Measurements from ENCODE around the gene ITPRIP. TPM values are rescaled to one million over a fixed set of nuclear protein-coding genes. Genes with fewer than 3 reads are reported as not detected.

Gene ITPRIP
- total RNA-seq, 2 donors from 2014 or later: 9.1 to 11.0 TPM

DNA sequence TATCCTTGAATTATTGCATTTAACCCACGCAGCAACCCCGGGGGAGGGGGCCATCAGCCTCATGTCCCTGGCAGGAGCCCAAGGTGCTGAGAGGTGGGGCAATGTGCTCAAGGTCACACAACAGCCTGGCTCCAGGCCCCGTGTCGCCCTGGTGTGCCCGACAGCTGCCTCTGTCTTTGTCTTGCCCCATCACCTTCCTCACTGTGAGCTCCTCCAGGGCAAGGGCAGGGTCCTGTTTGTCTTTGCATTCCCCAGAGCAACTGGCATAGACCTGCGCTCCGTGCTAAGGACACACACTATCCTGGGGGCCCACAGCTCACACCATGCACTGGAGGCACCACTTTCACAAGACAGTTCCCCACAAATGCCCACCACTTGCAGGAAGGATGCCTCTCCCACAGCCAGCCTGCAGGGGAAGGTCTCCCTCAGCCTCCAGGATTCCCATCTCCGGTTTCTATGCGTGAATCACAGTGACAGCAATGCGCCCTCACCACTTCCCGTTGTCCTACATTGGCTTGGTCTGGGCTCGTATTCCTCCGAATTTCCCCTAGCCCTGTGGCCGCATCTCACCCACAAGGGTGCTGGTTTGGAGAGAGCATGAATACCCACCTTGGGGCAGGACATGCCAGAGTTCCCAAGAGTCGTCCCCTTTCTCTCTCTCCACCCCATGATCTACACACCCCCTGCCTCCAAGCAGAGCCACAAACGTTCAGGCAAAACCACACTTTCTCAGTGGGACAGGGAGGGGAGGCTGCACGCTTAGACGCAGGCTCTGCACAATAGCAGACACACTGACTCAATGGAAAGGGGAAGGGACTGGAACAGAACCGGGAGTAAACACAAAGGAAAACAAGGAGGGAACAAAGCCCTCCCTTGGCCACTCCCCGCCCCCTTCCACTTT is 10.3 kb downstream of the ITPRIP start:
- H3K4me1 Mint-ChIP-seq: peaks cover 69% of the 10 kb centered on the region
- peaks cover 8% of the 10 kb centered on the region for H3K36me3 Mint-ChIP-seq (ENCODE audit: low read depth)
- H3K9ac ChIP-seq (ENCODE audit: extremely low read depth, low read length, poor library complexity, severe bottlenecking): peak overlapping the region; percentile 38

DNA sequence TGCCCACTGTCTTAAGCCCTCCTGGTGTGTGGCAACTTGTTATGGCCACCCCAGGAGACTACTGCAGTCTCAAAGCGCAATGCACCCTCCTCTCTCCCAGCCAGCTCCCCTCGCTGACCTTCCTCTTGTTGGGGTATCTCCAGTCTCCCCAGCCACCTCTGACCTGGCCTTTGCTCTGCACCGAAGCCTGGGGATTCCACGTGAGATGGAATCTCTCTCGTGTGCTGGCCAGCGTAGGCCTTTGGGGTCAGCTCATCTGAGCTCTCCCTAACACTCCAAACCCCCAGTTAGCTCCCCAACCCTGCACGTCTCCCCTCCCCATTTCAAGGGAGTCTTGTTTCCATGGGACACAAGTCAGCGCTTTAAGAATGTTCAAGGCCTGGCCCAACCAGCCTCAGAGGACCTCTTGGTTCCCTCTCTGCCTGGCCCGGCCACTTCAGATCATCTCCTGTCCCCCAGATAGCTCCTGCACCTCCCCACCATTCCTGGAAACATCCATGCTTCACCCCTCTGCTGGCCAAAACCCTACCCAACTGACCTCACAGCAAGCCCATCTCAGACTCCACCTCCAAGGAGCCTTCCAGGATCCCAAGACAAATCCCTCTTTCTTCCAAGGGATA is 11.2 kb downstream of the ITPRIP start:
- H3K4me1 Mint-ChIP-seq: peaks cover 60% of the 10 kb centered on the region

More for the DNA sequence above, 10.3 kb downstream of the ITPRIP start:
- H3K27me3 ChIP-seq (ENCODE audit: control insufficient read depth, insufficient read depth, low read length, poor library complexity, severe bottlenecking): no peaks in the 10 kb centered on the region
- Mint-ChIP-seq H3K27me3 (ENCODE audit: insufficient read depth) (no peaks in the 10 kb centered on the region), H3K27ac (peak overlapping the region; percentile 90), H3K4me3 (peak overlapping the region; percentile 43), H3K9me3 (no peaks in the 10 kb centered on the region)
- H3K27ac ChIP-seq (ENCODE audit: low read depth, low read length): peak overlapping the region; percentile 99
- peaks cover 43% of the 10 kb centered on the region for H3K4me1 ChIP-seq (ENCODE audit: control insufficient read depth, insufficient read depth, low read length)
- peak; percentile 70 for DNase-seq
- peaks cover 5% of the 10 kb centered on the region for H3K36me3 ChIP-seq (ENCODE audit: control insufficient read depth, insufficient read depth, low read length)
- WGBS, 2 experiments (ENCODE audit: insufficient coverage in 1 of 2, insufficient read length in 1 of 2): 64 to 73% methylated on average over 7 to 20 of the region's 20 CpGs
- TF ChIP-seq, protein P1, sequence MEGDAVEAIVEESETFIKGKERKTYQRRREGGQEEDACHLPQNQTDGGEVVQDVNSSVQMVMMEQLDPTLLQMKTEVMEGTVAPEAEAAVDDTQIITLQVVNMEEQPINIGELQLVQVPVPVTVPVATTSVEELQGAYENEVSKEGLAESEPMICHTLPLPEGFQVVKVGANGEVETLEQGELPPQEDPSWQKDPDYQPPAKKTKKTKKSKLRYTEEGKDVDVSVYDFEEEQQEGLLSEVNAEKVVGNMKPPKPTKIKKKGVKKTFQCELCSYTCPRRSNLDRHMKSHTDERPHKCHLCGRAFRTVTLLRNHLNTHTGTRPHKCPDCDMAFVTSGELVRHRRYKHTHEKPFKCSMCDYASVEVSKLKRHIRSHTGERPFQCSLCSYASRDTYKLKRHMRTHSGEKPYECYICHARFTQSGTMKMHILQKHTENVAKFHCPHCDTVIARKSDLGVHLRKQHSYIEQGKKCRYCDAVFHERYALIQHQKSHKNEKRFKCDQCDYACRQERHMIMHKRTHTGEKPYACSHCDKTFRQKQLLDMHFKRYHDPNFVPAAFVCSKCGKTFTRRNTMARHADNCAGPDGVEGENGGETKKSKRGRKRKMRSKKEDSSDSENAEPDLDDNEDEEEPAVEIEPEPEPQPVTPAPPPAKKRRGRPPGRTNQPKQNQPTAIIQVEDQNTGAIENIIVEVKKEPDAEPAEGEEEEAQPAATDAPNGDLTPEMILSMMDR (conservative IDR thresholded peaks at IDR 0.05): peak; percentile 33
- no peaks in the 10 kb centered on the region for H3K9me3 ChIP-seq (ENCODE audit: control insufficient read depth, low read length)
- H3K4me3 ChIP-seq (ENCODE audit: low read length): peak overlapping the region; percentile 59

More for the DNA sequence above, 11.2 kb downstream of the ITPRIP start:
- no peaks in the 10 kb centered on the region for H3K27me3 ChIP-seq (ENCODE audit: control insufficient read depth, insufficient read depth, low read length, poor library complexity, severe bottlenecking)
- H3K36me3 ChIP-seq (ENCODE audit: control insufficient read depth, insufficient read depth, low read length): peaks cover 5% of the 10 kb centered on the region
- no peak overlapping the region for H3K27ac ChIP-seq (ENCODE audit: low read depth, low read length)
- peaks cover 35% of the 10 kb centered on the region for H3K4me1 ChIP-seq (ENCODE audit: control insufficient read depth, insufficient read depth, low read length)
- H3K9me3 ChIP-seq (ENCODE audit: control insufficient read depth, low read length): no peaks in the 10 kb centered on the region
- DNase-seq: peak; percentile 23
- H3K9ac ChIP-seq (ENCODE audit: extremely low read depth, low read length, poor library complexity, severe bottlenecking): no peak overlapping the region
- 94 to 95% methylated on average over 8 to 9 of the region's 9 CpGs for WGBS, 2 experiments (ENCODE audit: insufficient coverage in 1 of 2, insufficient read length in 1 of 2)
- Mint-ChIP-seq H3K9me3 (no peaks in the 10 kb centered on the region), H3K36me3 (ENCODE audit: low read depth) (peaks cover 8% of the 10 kb centered on the region), H3K27me3 (ENCODE audit: insufficient read depth) (no peaks in the 10 kb centered on the region), H3K27ac (peak overlapping the region; percentile 27), H3K4me3 (no peak overlapping the region)
- H3K4me3 ChIP-seq (ENCODE audit: low read length): no peak overlapping the region
- TF ChIP-seq, protein P1 (conservative IDR thresholded peaks at IDR 0.05): no peak
